ENCODE data around the gene ARL8A.

- TF ChIP-seq CTCF (IDR thresholded peaks at IDR 0.05) (no peak), ZFX (IDR thresholded peaks at IDR 0.05; ENCODE audit: borderline replicate concordance) (no peak)
These were observed 13.4 kb upstream of the ARL8A start for GRCh38 chr1:202157945-202158344.

Measured in 22Rv1 (cell line).